Activated CD8-positive, alpha-beta T cell treated with anti-CD3 and anti-CD28 coated beads for 36 hours (primary cell): ENCODE data around the gene IFITM2. TPM values are rescaled to one million over a fixed set of nuclear protein-coding genes. Genes with fewer than 3 reads are reported as not detected.

Source experiments
- ATAC-seq: fragments of 200-7000 bp; cut with Tn5 transposase; one replicate; pipeline ENCODE4 v1.10.0; 2021; ENCODE audit warnings: mild to moderate bottlenecking, moderate library complexity
- CTCF ChIA-PET: fragments of 350-600 bp; sonication (Branson Sonifier 250); formaldehyde crosslinking; loops from one replicate; lab custom pipeline; 2021; ENCODE audit warnings: antibody characterized with exemption; lab: Charles Lee
- POLR2A ChIA-PET: fragments of 350-600 bp; sonication (Branson Sonifier 250); formaldehyde crosslinking; loops from one replicate; lab custom pipeline; 2021; ENCODE audit warnings: antibody characterized with exemption; lab: Charles Lee
- DNase-seq: peaks from one replicate; pipeline ENCODE4 v3.0.0-alpha.2; 2020
- H3K27ac Mint-ChIP-seq: one replicate; pipeline ENCODE4 v1.8.0; 2021; ENCODE audit warnings: mild to moderate bottlenecking, mixed read lengths
- H3K27me3 Mint-ChIP-seq: one replicate; pipeline ENCODE4 v1.8.0; 2021; ENCODE audit warnings: mixed read lengths
- H3K36me3 Mint-ChIP-seq: one replicate; pipeline ENCODE4 v1.8.0; 2021; ENCODE audit warnings: low read depth, mixed read lengths
- H3K4me1 Mint-ChIP-seq: one replicate; pipeline ENCODE4 v1.8.0; 2021; ENCODE audit warnings: low read depth, mixed read lengths
- H3K4me3 Mint-ChIP-seq: one replicate; pipeline ENCODE4 v1.8.0; 2021; ENCODE audit warnings: mild to moderate bottlenecking, moderate library complexity, mixed read lengths
- H3K9me3 Mint-ChIP-seq: one replicate; pipeline ENCODE4 v1.8.0; 2021; ENCODE audit warnings: mixed read lengths
- intact Hi-C: fragments of 100-400 bp; cut with micrococcal nuclease; formaldehyde crosslinking; loops from one replicate; pipeline ENCODE4 v1.10.0; 2022
- total RNA-seq, 2 experiments: library from RNA; stranded (reverse); gene quantifications; one replicate each; pipeline ENCODE4 v1.2.3, GENCODE V29; 2021
- TF ChIP-seq, protein P1 (sequence below): fragments of 200-600 bp; IDR thresholded peaks from one replicate; pipeline ENCODE4 v1.8.0; 2022; ENCODE audit warnings: antibody characterized with exemption, mild to moderate bottlenecking

Gene IFITM2
- total RNA-seq, 2 experiments from 2014 or later, result 540 to 549 TPM

DNA sequence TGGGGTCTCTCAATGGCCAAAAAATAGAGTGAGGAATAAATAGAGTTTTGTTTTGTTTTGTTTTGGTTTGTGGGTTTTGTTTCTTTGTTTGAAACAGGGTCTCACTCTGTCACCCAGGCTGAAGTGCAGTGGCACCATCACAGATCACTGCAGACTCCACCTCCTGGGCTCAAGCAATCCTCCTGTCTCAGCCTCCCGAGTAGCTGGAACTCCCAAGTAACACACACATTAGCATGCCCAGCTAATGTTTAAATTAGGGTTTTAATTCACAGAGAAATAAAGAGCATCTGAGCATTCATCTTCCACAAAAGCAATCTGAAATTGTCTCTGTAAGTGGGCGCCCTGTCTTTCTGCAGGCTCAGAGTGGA is 22.3 kb downstream of the IFITM2 start:
- peaks cover 65% of the 10 kb centered on the region for H3K4me1 Mint-ChIP-seq
- ChIA-PET CTCF (interaction anchor here (0.9 to 2.8 kb wide), 8 partner anchors 10 to 57 kb away, joined by 3 to 15 read pairs (median 5); no protein-coding TSS in a partner anchor), POLR2A (interaction anchor here (1.1 to 5.8 kb wide), 8 partner anchors 10 to 86 kb away, joined by 3 to 30 read pairs (median 10); partner anchors contain the start of gene IFITM3)
- no peaks in the 10 kb centered on the region for H3K27me3 Mint-ChIP-seq
- ATAC-seq, result no peak
- H3K36me3 Mint-ChIP-seq, result peaks cover 3% of the 10 kb centered on the region
- peak overlapping the region; percentile 75 for H3K27ac Mint-ChIP-seq
- peak overlapping the region; percentile 70 for H3K4me3 Mint-ChIP-seq
- DNase-seq, result peak; percentile 17
- TF ChIP-seq, protein P1, sequence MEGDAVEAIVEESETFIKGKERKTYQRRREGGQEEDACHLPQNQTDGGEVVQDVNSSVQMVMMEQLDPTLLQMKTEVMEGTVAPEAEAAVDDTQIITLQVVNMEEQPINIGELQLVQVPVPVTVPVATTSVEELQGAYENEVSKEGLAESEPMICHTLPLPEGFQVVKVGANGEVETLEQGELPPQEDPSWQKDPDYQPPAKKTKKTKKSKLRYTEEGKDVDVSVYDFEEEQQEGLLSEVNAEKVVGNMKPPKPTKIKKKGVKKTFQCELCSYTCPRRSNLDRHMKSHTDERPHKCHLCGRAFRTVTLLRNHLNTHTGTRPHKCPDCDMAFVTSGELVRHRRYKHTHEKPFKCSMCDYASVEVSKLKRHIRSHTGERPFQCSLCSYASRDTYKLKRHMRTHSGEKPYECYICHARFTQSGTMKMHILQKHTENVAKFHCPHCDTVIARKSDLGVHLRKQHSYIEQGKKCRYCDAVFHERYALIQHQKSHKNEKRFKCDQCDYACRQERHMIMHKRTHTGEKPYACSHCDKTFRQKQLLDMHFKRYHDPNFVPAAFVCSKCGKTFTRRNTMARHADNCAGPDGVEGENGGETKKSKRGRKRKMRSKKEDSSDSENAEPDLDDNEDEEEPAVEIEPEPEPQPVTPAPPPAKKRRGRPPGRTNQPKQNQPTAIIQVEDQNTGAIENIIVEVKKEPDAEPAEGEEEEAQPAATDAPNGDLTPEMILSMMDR, result no peak
- H3K9me3 Mint-ChIP-seq, result peaks cover 3% of the 10 kb centered on the region
- intact Hi-C loops, result no loop called here

GRCh38 chr11:330307-330693 is 22.7 kb downstream of the IFITM2 start:
- DNase-seq (peak; percentile 13), ATAC-seq (no peak)
- no peaks in the 10 kb centered on the region for H3K27me3 Mint-ChIP-seq
- CTCF ChIA-PET, result interaction anchor here (0.9 to 2.8 kb wide), 9 partner anchors 9 to 58 kb away, joined by 3 to 15 read pairs (median 5); no protein-coding TSS in a partner anchor
- peaks cover 3% of the 10 kb centered on the region for H3K36me3 Mint-ChIP-seq
- TF ChIP-seq, protein P1, result no peak
- POLR2A ChIA-PET, result interaction anchor here (1.0 to 5.8 kb wide), 10 partner anchors 10 to 86 kb away, joined by 3 to 30 read pairs (median 6); partner anchors contain the start of genes IFITM3 and PGGHG
- peak overlapping the region; percentile 75 for H3K27ac Mint-ChIP-seq
- intact Hi-C loops, result no loop called here
- H3K4me3 Mint-ChIP-seq, result peak overlapping the region; percentile 70
- H3K4me1 Mint-ChIP-seq, result peaks cover 63% of the 10 kb centered on the region
- H3K9me3 Mint-ChIP-seq, result peaks cover 3% of the 10 kb centered on the region

- intact Hi-C loops, result no loop called here
- ATAC-seq (no peak), DNase-seq (peak; percentile 75)
- TF ChIP-seq, protein P1, result no peak
- peaks cover 65% of the 10 kb centered on the region for H3K4me1 Mint-ChIP-seq
- CTCF ChIA-PET, result interaction anchor here (0.9 to 2.8 kb wide), 8 partner anchors 9 to 58 kb away, joined by 3 to 15 read pairs (median 4); no protein-coding TSS in a partner anchor
- POLR2A ChIA-PET, result interaction anchor here (1.0 to 5.8 kb wide), 9 partner anchors 9 to 47 kb away, joined by 3 to 30 read pairs (median 8); partner anchors contain the start of genes IFITM3 and PGGHG
- peak overlapping the region; percentile 68 for H3K27ac Mint-ChIP-seq
- H3K36me3 Mint-ChIP-seq, result peaks cover 3% of the 10 kb centered on the region
- H3K27me3 Mint-ChIP-seq, result no peaks in the 10 kb centered on the region
- peaks cover 3% of the 10 kb centered on the region for H3K9me3 Mint-ChIP-seq
- peak overlapping the region; percentile 28 for H3K4me3 Mint-ChIP-seq
These were observed 23.2 kb downstream of the IFITM2 start for GRCh38 chr11:330694-331357.

DNA sequence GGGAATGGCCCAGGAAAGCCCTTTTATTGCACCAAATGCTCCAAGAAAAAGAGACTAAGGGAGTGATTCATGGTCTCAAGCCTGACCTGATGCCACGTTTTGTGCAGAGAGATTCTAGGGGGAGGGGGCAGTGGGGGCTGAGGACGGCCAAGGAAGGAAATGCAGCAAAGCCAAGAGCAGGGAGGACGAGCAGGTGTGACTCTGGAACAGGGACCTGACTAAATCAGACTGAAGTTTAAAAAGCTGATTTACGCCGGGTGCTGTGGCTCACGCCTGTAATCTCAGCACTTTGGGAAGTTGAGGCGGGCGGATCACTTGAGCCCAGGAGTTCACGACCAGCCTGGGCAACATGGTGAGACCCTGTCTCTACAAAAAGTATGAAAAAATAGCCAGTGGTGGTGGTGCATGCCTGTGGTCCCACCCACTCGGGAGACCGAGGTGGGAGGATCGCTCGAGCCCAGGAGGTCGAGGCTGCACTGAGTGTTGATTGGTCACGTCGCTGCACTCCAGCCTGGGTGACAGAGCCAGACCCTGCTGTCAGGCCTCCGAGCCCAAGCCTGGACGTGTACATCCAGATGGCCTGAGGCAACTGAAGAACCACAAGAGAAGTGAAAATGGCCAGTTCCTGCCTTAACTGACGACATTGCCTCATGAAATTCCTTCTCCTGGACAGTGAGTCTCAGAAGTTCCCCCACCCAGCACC is 23.9 kb downstream of the IFITM2 start:
- peaks cover 65% of the 10 kb centered on the region for H3K4me1 Mint-ChIP-seq
- peak overlapping the region; percentile 68 for H3K27ac Mint-ChIP-seq
- no peaks in the 10 kb centered on the region for H3K27me3 Mint-ChIP-seq
- H3K36me3 Mint-ChIP-seq, result peaks cover 3% of the 10 kb centered on the region
- ATAC-seq (no peak), DNase-seq (peak; percentile 41)
- CTCF ChIA-PET, result interaction anchor here (1.0 to 2.8 kb wide), 2 partner anchors 17 to 23 kb away, joined by 4 to 15 read pairs; no protein-coding TSS in a partner anchor
- peaks cover 3% of the 10 kb centered on the region for H3K9me3 Mint-ChIP-seq
- TF ChIP-seq, protein P1, result no peak
- intact Hi-C loops, result no loop called here
- POLR2A ChIA-PET, result interaction anchor here (1.0 to 4.0 kb wide), 5 partner anchors 9 to 48 kb away, joined by 3 to 23 read pairs (median 4); partner anchors contain the start of gene PGGHG
- peak overlapping the region; percentile 28 for H3K4me3 Mint-ChIP-seq
